DOHH2 (cell line): ENCODE data around the gene BCL2.

Experiments used
- H3F3A ChIP-seq: fragments of 200-600 bp; sonication (generic), shearing (Covaris generic); 2 replicates; pipeline ENCODE4 v1.6.0; 2016; ENCODE audit warnings: antibody characterized with exemption, mild to moderate bottlenecking; ENCODE audit not compliant: control insufficient read depth, insufficient read depth
- H3K27ac ChIP-seq: fragments of 200-600 bp; sonication (generic); 2 replicates; pipeline ENCODE4 v1.5.1; 2014; ENCODE audit warnings: low read depth, mild to moderate bottlenecking, low read length, moderate library complexity
- H3K27me3 ChIP-seq: fragments of 200-600 bp; sonication (generic); 2 replicates; pipeline ENCODE4 v1.6.1; 2014; ENCODE audit warnings: mild to moderate bottlenecking, low read length, mixed read lengths; ENCODE audit not compliant: control insufficient read depth
- H3K36me3 ChIP-seq: fragments of 200-600 bp; sonication (generic); 2 replicates; pipeline ENCODE4 v1.6.1; 2014; ENCODE audit warnings: mild to moderate bottlenecking, low read length, moderate library complexity, mixed read lengths; ENCODE audit not compliant: control insufficient read depth
- H3K4me1 ChIP-seq: fragments of 200-600 bp; sonication (generic); 2 replicates; pipeline ENCODE4 v1.6.1; 2014; ENCODE audit warnings: mild to moderate bottlenecking, low read length, mixed read lengths; ENCODE audit not compliant: control insufficient read depth
- H3K4me2 ChIP-seq: fragments of 200-600 bp; sonication (generic); 2 replicates; pipeline ENCODE4 v1.6.0; 2014; ENCODE audit warnings: mild to moderate bottlenecking, low read length, moderate library complexity
- H3K4me3 ChIP-seq: fragments of 200-600 bp; sonication (generic); 2 replicates; pipeline ENCODE4 v1.5.1; 2014; ENCODE audit warnings: mild to moderate bottlenecking, low read length, mixed read lengths
- H3K79me2 ChIP-seq: fragments of 200-600 bp; sonication (generic); 2 replicates; pipeline ENCODE4 v1.6.1; 2014; ENCODE audit warnings: mild to moderate bottlenecking, low read length, mixed read lengths; ENCODE audit not compliant: control insufficient read depth
- H3K9me2 ChIP-seq: fragments of 200-600 bp; sonication (generic); replicated peaks from 2 replicates; pipeline ENCODE4 v1.6.1; 2014; ENCODE audit warnings: mild to moderate bottlenecking, low read length, mixed read lengths; ENCODE audit not compliant: control insufficient read depth
- H3K9me3 ChIP-seq: fragments of 200-600 bp; sonication (generic); 2 replicates; pipeline ENCODE4 v1.6.1; 2014; ENCODE audit warnings: antibody characterized with exemption, low read length, mixed read lengths; ENCODE audit not compliant: control insufficient read depth, insufficient read depth
- H4K20me1 ChIP-seq: fragments of 200-600 bp; sonication (generic); 2 replicates; pipeline ENCODE4 v1.6.0; 2014; ENCODE audit warnings: low read depth, mild to moderate bottlenecking, antibody characterized with exemption, low read length, moderate library complexity; ENCODE audit not compliant: control insufficient read depth, insufficient read depth
- CTCF ChIP-seq: fragments of 200-600 bp; sonication (generic); IDR thresholded peaks from one replicate; pipeline ENCODE4 v1.5.1; 2014; ENCODE audit warnings: antibody characterized with exemption, mild to moderate bottlenecking, low read depth, low read length; ENCODE audit not compliant: poor library complexity, severe bottlenecking
- EZH2phosphoT487 ChIP-seq: fragments of 200-600 bp; sonication (generic); IDR thresholded peaks from 2 replicates; pipeline ENCODE4 v1.6.1; 2017; ENCODE audit warnings: borderline replicate concordance, mild to moderate bottlenecking, antibody characterized with exemption, low read length, moderate library complexity, mixed read lengths

Gene BCL2

GRCh38 chr18:63253428-63254372, 65.9 kb downstream of the BCL2 start:
- H3K79me2 ChIP-seq = peaks cover 98% of the 10 kb centered on the region
- H3K27ac ChIP-seq = no peak overlapping the region
- H3K4me2 ChIP-seq = no peak overlapping the region
- no peaks in the 10 kb centered on the region for H3K4me1 ChIP-seq
- H3K9me2 ChIP-seq = no peaks in the 10 kb centered on the region
- no peak for TF ChIP-seq EZH2phosphoT487
- TF ChIP-seq CTCF = no peak
- H4K20me1 ChIP-seq = peaks cover 3% of the 10 kb centered on the region; the same call in 1 of the 2 replicates
- no peaks in the 10 kb centered on the region for H3K9me3 ChIP-seq
- H3K36me3 ChIP-seq = peaks cover 75% of the 10 kb centered on the region
- H3F3A ChIP-seq = 0 out of 2 replicates have a peak, but pooled peaks cover 5% of the 10 kb centered on the region
- H3K27me3 ChIP-seq = no peaks in the 10 kb centered on the region
- H3K4me3 ChIP-seq = no peak overlapping the region

DNA sequence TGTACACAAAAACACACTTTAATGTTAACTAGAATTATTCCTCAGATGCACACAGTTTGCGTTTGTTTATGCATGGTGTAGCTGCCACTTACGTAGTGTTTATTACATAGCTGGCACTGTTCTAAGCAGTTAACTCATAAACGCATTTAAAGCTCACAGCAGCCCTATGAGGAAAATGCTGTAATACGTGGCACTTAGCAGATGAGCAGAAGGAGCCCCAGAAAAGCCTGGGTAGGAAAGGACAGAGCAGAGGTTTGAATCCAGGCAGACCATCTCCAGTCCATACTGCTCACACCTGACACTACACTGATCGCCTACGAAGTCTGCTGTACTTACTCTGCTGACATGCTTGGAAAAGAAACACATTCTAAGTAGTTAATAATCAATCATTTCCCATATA, 66.6 kb downstream of the BCL2 start:
- H3K27ac ChIP-seq = no peak overlapping the region
- no peak for TF ChIP-seq EZH2phosphoT487
- no peak for TF ChIP-seq CTCF

DNA sequence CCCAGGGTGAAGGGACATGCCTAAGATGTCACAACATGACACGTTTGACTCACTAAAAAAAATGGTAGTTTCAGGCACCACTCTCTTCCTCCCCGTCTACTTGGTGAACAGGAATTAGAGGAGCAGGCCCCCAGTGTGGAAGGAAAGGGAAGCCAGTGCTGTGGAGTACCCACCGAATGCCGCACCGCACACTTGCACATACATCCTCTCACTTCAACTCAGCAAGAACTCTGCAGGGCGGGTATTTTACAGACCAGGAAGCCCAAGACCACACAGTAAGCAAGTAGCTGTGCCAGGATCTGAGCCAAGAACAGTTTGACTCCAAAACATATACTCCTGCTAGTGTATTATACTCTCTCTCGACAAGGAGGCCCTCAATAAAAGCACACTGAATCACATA, 69.8 kb downstream of the BCL2 start:
- TF ChIP-seq CTCF (no peak), EZH2phosphoT487 (no peak)
- 0 out of 2 replicates have a peak, but pooled peaks cover 5% of the 10 kb centered on the region for H3F3A ChIP-seq
- no peak overlapping the region for H3K4me3 ChIP-seq
- no peaks in the 10 kb centered on the region for H3K4me1 ChIP-seq
- no peaks in the 10 kb centered on the region for H3K9me2 ChIP-seq
- H4K20me1 ChIP-seq = no peaks in the 10 kb centered on the region; the same call in 1 of the 2 replicates
- peaks cover 98% of the 10 kb centered on the region for H3K79me2 ChIP-seq
- H3K4me2 ChIP-seq = no peak overlapping the region
- no peaks in the 10 kb centered on the region for H3K9me3 ChIP-seq
- H3K27ac ChIP-seq = no peak overlapping the region
- H3K36me3 ChIP-seq = peaks cover 69% of the 10 kb centered on the region
- H3K27me3 ChIP-seq = no peaks in the 10 kb centered on the region

More for the DNA sequence above, 66.6 kb downstream of the BCL2 start:
- Histone ChIP-seq H3K4me3 (no peak overlapping the region), H3K4me2 (no peak overlapping the region), H3K9me2 (no peaks in the 10 kb centered on the region), H3K27me3 (no peaks in the 10 kb centered on the region), H3K36me3 (peaks cover 75% of the 10 kb centered on the region), H3K4me1 (no peaks in the 10 kb centered on the region), H4K20me1 (peaks cover 3% of the 10 kb centered on the region; the same call in 1 of the 2 replicates), H3K79me2 (peaks cover 98% of the 10 kb centered on the region), H3K9me3 (no peaks in the 10 kb centered on the region), H3F3A (0 out of 2 replicates have a peak, but pooled peaks cover 5% of the 10 kb centered on the region)
